ENCODE measurements around the gene NCKAP1. TPM values are rescaled to one million over a fixed set of nuclear protein-coding genes. Genes with fewer than 3 reads are reported as not detected.
"Not testable (repeated sequence)": the region's sequence is repeated elsewhere in the genome, so short reads cannot be mapped to it uniquely, and the experiment has no call there.

The NCKAP1 gene
- total RNA-seq, 1 experiment from 2014 or later = 79.4 TPM

DNA sequence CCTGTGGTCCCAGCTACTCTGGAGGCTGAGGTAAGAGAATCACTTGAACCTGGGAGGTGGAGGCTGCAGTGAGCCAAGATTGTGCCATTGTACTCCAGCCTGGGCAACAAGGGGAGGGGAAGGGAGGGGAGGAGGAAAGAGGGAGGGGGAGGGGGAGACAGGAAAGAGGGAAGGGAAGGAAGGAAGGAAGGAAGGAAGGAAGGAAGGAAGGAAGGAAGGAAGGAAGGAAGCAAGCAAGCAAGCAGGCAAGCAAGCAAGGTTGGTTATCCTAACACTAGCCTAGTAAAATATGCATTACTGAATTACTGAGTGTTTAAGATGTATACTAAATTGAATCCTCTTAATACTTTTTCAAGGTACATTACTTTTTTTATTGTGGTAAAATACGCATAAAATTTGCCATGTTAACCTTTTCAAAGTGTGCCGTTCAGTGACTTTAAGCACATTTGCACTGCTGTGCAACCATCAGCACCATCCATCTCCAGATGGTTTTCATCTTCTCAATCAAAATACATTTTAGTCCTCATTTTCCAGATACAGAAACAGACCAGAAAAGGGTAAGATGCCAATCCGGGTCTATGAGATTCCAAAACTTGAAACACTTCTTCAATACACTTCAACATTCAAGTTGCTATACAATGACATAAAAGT, 28.9 kb downstream of the NCKAP1 start:
- no peak for DNase-seq (ENCODE audit: low read depth)

DNA sequence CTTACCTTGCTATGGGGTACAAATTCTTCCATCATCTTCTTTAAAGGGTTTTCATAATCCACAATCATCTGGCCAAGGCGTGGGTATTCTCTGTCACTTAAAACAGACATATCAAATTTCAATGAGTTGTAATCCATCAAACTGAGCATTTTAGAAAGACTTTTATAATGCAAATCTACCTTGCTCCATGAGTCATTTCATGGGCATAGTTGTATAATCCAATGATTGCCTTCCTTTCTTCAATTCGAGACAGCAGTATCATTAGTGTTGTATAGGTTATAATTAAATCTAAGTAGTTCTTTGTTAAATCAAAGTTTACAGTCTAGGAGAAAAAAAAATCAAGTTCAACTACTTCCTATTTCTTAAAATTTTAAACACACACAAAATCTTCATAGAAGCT, 36.3 kb downstream of the NCKAP1 start:
- DNase-seq (ENCODE audit: low read depth) = no peak

DNA sequence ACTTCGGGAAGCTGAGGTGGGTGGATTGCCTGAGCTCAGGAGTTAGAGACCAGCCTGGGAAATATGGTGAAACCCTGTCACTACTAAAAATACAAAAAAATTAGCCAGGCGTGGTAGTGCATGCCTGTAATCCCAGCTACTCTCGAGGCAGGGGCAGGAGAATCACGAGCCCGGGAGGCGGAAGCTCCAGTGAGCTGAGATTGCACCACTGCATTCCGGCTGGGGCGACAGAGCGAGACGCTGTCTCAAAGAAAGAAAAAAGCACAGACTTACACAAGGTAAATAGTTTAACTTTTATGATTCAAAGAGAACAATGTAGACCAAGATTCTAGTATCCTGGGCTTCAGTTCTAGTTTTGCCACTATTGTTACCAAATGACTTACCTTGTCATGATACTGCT, 37.4 kb downstream of the NCKAP1 start:
- DNase-seq (ENCODE audit: low read depth) = no peak

DNA sequence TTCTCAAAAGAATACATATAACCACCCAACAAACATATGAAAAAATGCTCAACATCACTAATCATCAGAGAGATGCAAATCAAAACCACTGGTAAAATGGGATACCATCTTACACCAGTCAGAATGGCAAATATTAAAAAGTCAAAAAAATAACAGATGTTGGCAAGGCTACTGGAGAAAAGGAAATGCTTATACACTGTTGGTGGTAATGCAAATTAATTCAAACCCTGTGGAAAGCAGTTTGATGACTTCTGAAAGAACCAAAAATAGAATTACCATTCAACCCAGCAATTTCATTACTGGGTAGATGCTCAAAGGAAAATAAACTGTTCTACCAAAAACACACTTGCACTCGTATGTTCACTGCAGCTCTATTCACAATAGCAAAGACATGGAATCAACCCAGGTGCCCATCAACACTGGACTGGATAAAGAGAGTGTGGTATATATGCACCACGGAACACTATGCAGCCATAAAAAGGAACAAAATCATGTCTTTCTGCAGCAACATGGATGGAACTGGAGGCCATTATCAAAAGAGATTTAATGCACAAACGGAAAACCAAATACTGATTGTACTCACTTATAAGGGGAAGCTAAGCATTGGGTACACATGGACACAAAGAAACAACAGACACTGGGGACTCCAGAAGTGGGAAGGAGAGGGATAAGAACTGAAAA, 38.8 kb downstream of the NCKAP1 start:
- DNase-seq (ENCODE audit: low read depth) = no peak

DNA sequence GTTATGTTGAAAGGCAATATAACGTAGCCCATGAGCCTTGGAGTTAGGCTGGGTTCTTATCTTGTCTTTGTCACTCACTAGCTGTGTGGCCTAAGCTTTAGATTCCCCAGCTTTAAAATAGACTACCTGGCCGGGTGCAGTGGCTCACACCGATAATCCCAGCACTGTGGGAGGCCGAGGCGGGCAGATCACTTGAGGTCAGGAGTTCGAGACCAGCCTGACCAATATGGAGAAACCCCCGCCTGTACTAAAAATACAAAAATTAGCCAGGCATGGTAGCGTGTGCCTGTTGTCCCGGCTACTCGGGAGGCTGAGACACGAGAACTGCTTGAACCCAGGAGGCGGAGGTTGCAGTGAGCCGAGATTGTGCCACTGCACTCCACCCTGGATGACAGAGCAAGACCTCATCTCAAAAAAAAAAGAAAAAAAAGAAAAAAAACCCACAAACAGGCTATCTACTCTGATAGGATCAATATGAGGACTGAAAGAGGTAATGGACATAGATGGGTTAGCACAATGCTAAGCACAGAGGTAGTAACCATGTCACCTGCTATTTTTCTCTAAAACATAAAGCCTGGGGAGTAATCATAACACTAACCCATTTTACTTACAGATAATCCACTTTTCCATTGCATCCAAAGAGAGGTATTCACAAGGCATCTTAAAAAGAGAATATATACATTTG, 43.9 kb downstream of the NCKAP1 start:
- DNase-seq (ENCODE audit: low read depth) = no peak

DNA sequence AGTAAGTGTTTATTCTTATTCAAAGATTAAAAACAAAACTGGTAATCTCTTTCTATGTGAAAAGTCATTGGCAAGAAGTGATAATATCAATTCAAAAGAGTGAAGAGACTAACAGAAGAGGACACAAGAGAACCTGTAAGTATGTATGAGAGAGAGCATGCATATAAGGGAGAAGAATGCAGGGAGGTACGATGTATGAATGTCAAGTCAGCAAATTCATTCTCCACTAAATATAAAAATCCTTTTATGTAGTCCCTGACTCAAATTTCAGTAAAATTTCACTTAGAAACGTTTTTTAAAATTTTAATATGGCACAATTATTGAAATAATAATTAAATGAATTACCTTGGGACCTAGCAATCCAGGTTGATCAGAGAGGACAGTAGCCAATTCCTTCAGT, 55.3 kb downstream of the NCKAP1 start:
- DNase-seq (ENCODE audit: low read depth) = no peak

DNA sequence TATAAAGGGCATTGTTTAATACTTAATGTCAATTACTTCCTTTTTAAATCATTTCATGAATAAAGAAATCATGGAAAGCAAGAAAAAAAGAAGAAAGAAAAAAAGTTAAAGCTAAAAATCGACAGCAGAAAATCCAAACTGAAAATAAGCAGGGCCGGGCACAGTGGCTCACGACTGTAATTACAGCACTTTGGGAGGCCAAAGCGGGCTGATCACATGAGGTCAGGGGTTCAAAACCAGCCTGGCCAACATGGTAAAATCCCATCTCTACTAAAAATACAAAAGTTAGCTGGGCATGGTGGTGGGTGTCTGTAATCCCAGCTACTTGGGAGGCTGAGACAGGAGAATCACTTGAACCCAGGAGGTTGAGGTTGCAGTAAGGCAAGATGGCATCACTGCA, 56.8 kb downstream of the NCKAP1 start:
- DNase-seq (ENCODE audit: low read depth) = not testable (repeated sequence)

DNA sequence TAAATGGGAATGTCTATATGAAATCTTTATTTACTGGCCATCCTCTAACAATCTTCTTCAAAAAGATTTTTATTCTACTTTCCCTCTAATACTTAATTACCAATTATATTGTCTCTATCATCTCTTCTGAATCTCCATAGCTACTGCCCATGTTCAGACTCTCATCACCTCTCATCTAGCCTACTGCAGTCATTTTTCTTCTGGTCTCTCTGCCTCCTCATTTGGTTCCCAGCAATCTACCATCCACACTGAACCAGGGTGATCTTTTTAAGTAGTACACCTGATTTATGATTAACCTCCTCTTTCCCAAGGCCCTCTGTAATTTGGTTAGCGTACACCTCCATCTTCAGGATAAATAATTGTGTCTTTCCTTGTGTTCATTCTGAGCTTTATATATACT, 57.6 kb downstream of the NCKAP1 start:
- no peak for DNase-seq (ENCODE audit: low read depth)

DNA sequence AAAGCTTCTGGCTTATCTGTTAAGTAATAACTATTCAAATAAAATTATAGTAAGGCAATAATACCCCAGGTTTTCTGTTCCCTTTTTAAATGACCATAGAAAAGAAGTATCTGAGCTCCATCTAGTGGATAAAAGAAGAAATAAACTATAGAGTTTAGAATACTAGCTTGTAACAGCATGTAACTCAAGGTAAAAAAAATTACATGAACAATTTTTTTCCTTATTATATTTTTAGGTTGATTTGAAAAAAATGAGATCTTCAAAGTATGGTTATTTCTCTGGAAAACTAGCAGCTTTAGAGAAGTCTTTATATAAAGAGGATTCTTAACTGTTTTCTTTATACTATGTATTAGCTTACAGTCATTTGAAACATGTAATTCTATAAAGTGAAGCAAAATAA, 58.1 kb downstream of the NCKAP1 start:
- peak; percentile 42 for DNase-seq (ENCODE audit: low read depth)

DNA sequence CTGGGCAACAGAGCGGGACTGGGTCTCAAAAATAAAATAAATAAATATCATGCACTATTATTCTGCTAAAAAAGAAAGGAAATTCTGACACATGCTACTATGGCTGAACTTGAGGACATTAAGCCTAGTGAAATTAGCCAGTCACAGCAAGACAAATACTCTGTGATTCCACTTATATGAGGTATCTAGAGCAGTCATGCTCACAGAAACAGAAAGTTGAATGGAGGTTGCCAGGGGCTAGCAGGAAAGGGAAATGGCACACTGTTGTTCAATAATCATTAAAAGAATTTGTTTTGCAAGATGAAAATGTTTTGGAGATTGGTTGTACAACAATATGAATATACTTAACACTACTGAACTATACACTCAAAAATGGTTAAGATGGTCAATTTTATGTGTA, 60.8 kb downstream of the NCKAP1 start:
- DNase-seq (ENCODE audit: low read depth) = no peak

DNA sequence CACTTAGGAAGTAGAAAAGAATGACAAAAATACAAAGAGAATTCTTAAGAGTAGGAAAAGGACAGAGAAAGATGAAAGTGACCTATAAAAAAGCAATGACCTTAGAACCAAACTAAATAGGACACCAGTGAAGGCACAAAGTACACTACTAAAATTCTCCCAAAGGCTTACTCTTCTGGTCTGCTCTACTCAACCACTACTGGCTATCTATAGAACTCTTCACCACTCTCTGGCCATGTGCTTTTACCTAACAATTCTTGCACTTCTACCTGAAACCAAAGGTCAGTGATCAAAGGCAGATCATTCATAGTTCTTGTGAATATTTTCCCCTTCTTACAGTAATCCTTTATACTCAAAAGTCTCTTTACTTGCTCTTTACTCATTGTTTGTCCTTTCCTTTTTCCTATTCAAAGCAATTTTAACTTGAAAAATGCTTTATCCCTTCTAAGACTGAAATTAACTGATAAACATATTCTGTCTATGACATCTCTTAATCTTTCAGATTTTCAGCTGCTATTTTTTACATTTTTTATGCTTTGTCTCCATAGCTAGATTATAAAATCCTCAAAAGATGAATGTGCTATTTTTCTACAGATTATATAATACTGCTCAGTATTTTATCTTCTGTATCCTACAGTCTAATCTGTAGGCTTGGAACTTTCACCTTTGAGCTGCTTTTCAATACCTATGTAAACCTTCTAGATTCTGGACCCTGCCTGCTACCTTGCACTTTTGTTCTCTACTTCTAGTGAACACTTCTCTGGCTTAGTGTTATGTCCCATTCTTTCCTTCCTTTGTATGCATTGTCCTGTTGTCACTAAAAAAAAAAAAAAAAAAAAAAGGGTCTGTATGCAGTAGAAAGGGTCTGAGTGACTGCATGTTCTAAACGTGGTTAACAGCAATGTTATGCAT, 64.6 kb downstream of the NCKAP1 start:
- DNase-seq (ENCODE audit: low read depth) = no peak

DNA sequence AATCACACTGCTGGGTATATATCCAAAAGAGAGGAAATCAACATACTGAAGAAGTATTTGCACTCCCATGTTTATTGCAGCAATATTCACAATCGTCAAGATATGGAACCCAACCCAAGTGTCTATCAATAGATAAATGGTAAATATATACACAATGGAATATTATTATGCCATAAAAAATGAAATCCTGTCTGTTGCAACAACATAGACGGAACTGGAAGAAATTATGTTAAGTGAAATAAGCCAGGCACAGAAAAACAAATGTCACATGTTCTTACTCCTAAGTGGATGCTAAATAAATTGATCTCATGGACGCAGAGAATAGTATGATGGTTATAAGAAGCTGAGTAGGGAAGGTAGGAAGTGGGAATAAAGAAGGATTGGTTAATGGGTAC, 65.7 kb downstream of the NCKAP1 start:
- no peak for DNase-seq (ENCODE audit: low read depth)

DNA sequence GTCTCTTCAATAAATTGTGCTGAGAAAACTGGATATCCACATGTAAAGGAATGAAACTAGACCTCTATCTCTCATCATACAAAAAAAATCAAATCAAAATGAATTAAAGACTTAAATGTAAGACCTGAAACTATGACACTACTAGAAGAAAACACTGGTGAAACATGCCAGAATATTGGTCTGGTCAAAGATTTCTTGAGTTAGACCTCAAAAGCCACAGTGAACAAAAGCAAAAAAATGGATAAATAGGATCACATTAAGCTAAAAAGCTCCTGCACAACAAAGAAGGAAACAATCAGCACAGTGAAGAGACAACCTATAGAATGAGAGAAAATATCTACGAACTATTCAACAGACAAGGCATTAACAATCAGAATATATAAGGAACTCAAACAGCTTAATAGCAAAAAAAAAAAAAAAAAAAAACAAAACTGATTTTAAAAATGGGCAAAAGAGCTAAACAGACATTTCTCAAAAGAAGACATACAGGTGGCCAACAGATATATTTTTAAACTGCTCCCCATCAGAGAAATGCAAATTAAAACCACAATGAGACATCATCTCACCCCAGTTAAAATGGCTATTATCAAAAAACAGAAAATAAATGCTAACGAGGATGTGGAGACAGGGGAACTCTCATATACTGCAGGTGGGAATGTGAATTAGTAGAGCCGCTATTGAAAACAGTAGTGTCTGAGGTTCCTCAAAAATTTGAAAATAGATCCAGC, 66.3 kb downstream of the NCKAP1 start:
- no peak for DNase-seq (ENCODE audit: low read depth)

DNA sequence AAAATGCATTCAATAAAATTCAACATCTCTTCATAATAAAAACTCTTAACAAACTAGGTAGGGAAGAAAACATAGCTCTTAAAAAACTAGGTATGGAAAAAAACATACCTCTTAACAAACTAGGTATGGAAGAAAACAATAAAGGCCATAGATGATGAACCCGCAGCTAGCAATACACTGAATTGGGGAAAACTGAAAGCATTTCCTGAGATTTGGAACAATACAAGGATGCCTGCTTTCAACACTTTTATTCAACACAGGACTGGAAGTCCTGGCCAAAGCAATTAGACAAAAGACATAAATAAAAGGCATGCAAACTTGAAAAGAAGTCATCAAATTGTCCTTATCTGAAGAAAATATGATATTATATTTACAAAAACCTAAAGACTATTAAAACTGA, 67.8 kb downstream of the NCKAP1 start:
- DNase-seq (ENCODE audit: low read depth) = no peak

DNA sequence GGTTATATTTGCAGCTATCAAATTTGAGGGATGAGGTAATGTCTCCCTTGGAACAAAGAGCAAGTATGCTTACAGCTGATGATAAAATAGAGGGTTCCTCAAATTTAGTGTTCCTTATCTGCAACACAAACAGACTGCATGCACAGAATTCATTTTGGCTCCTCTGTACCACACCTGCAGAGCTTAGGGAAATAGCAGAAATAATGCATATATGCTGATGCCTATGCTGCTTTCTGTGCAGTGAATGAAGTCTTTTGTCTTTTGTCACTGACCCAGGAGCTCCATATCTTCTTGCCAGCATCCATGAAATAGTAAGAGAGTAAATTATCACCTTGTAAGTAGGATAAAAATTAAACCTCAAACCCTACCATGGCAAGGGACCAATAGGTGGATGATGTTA, 69.8 kb downstream of the NCKAP1 start:
- no peak for DNase-seq (ENCODE audit: low read depth)

DNA sequence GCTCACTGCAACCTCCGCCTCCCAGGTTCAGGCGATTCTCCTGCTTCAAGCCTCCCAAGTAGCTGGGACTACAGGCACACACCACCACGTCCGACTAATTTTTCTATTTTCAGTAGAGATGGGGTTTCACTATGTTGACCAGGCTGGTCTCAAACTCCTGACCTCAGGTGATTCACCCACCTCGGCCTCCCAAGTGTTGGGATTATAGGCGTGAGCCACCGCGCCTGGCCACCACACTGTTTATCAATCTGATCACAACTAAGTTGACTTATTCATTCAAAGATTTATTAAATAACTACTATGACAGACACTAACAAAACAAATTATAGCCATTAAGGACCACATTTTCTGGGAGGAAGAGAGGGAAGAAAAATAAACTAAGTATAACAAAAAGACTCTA, 71.9 kb downstream of the NCKAP1 start:
- not testable (repeated sequence) for DNase-seq (ENCODE audit: low read depth)

DNA sequence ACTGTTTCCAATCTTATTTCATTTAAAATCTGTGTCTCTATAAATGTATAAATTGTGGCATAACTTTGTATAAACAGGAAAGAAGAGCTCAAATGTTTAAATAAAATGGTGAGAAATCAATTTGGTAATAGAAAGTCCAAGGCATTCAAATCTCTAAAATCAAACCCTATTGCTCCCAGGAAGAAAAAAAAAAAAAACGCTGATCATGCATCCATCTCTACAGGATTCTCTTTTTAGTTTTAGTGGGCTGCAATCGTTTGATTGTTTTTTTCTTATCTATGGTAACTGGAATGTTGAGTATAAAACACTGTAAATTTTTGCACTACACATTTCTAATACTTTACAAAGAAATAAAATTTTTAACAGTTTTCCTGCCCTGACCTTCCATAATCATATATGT, 75.6 kb downstream of the NCKAP1 start:
- no peak for DNase-seq (ENCODE audit: low read depth)

DNA sequence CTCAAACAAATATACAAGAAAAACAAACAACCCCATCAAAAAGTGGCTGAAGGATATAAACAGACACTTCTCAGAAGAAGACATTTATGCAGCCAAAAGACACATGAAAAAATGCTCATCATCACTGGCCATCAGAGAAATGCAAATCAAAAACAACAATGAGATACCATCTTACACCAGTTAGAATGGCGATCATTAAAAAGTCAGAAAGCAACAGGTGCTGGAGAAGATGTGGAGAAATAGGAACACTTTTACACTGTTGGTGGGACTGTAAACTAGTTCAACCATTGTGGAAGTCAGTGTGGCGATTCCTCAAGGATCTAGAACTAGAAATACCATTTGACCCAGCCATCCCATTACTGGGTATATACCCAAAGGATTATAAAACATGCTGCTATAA, 77.4 kb downstream of the NCKAP1 start:
- DNase-seq (ENCODE audit: low read depth) = not testable (repeated sequence)

DNA sequence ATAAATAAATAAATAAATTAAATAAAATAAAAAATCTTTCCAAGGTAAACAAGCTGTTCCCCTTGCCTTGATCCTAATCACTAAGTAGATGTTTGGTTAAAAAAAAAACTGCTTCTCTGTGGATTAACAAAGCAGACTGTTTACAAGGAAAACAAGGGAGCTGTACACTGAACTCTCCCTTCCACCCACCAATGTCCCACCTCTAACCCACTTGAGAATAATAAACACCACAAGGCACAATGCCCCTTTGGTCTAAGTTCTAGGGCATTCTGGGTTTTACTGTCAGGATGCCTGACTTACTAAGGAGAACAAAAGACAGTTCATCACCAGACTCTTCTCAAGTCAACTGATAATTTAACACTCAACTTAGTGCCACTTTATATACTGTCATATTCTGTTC, 83.5 kb downstream of the NCKAP1 start:
- no peak for DNase-seq (ENCODE audit: low read depth)

DNA sequence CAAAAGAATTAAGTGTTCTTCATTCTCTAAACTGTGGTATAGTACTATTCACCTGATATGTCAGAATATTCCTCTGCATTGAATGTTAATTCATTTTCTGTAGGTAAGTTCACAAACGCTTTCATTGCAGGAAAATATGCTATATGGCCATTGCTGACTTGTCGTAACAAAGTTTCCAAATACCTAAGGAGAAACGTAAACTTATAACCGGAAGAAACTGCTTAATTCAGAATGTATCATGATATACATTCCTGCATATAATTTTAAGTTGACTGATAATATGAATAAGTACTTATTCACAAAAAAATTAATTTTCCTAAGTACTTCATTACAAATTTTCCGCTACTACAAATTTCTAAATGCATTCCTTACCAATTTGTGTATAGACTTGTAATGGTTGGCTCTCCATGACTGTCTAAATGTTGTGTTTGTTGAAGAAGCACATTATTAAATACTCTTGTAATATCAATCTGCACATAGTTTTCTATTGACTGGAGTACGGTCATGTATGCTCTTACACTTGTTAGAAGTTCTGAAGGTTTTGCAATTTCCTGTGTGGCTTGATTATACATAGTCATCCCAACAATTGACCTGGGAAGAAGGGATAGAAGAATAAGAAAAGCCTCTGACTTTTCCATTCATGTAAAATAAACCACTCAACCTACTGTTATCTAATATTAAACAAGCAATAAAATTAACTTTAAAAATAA, 85.4 kb downstream of the NCKAP1 start:
- peak; percentile 51 for DNase-seq (ENCODE audit: low read depth)

All from HT1080 (cell line).